Liver (tissue), 3 donors: ENCODE results near the gene WWC1.

Source experiments
- EGR1 ChIP-seq, 2 donors: IDR thresholded peaks; 2 replicates each; pipeline ENCODE4 v1.6.1; 2016 to 2018; ENCODE audit warnings: antibody characterized with exemption in 2 of 2, low read depth in 2 of 2
- RAD21 ChIP-seq, 2 donors: IDR thresholded peaks; 2 replicates each; pipeline ENCODE4 v1.6.1; 2016; ENCODE audit warnings: antibody characterized with exemption in 2 of 2, mild to moderate bottlenecking in 2 of 2
- TAF1 ChIP-seq: conservative IDR thresholded peaks from 2 replicates; pipeline ENCODE4 v1.6.1; 2016; ENCODE audit warnings: antibody characterized with exemption, mild to moderate bottlenecking
- TF ChIP-seq, protein P1 (sequence below): IDR thresholded peaks from 2 replicates; pipeline ENCODE4 v1.6.1; 2016; ENCODE audit warnings: antibody characterized with exemption
- TF ChIP-seq, protein P2 (sequence below): IDR thresholded peaks from 2 replicates; pipeline ENCODE4 v1.6.1; 2016; ENCODE audit warnings: antibody characterized with exemption
- TF ChIP-seq, protein P3 (sequence below): IDR thresholded peaks from 2 replicates; pipeline ENCODE4 v1.6.1; 2016; ENCODE audit warnings: antibody characterized with exemption
- TF ChIP-seq, protein P4 (sequence below): fragments of 150-350 bp; IDR thresholded peaks from 2 replicates; pipeline ENCODE4 v1.5.1; 2017; ENCODE audit warnings: improper control_type of control experiment, low read depth, low read length; ENCODE audit not compliant: missing input control
- donor health status: healthy.
- donor health status: healthy.

DNA sequence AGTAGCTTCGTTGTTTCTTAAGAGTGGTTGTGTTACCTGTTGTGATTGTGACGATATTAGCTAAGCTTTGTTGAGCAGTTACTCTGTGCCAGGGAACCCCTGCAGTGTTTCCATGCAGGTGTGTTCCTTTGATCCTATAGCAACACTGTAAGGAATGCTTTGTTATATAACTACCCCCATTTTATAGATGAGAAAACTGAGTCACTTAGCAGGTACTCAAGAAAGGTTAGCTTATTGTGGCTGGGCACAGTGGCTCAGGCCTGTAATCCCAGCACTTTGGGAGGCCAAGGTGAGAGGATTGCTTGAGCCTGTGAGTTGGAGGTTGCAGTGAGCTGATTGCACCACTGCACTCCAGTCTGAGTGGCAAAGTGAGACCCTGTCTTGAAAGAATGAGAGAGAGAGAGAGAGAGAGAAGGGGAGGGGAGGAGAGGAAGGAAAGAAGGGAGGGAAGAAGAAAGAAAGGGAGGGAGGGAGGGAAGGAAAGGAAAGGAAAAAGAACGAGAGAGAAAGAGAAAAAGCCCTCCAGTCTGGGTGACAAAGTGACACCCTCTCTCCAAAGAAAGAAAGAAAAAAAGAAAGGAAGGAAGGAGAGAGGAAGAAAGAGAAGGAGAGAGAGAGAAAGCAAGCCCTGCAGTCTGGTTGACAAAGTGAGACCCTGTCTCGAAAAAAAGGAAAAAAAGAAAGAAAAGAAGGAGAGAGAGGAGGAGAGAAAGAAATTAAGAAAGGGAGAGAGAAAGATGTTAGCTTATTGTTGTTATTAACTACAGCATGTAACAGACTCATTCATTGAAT, 109.2 kb downstream of the WWC1 start:
- TF ChIP-seq, protein P1, sequence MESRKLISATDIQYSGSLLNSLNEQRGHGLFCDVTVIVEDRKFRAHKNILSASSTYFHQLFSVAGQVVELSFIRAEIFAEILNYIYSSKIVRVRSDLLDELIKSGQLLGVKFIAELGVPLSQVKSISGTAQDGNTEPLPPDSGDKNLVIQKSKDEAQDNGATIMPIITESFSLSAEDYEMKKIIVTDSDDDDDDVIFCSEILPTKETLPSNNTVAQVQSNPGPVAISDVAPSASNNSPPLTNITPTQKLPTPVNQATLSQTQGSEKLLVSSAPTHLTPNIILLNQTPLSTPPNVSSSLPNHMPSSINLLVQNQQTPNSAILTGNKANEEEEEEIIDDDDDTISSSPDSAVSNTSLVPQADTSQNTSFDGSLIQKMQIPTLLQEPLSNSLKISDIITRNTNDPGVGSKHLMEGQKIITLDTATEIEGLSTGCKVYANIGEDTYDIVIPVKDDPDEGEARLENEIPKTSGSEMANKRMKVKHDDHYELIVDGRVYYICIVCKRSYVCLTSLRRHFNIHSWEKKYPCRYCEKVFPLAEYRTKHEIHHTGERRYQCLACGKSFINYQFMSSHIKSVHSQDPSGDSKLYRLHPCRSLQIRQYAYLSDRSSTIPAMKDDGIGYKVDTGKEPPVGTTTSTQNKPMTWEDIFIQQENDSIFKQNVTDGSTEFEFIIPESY, result no peak
- TF ChIP-seq RAD21 (IDR thresholded peaks at IDR 0.05) (no peak), EGR1 (IDR thresholded peaks at IDR 0.05; ENCODE audit: low read depth in 2 of 2) (no peak), TAF1 (no peak)
- TF ChIP-seq, protein P2, sequence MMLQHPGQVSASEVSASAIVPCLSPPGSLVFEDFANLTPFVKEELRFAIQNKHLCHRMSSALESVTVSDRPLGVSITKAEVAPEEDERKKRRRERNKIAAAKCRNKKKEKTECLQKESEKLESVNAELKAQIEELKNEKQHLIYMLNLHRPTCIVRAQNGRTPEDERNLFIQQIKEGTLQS, result no peak
- TF ChIP-seq, protein P3, sequence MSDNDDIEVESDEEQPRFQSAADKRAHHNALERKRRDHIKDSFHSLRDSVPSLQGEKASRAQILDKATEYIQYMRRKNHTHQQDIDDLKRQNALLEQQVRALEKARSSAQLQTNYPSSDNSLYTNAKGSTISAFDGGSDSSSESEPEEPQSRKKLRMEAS, result no peak
- TF ChIP-seq, protein P4, sequence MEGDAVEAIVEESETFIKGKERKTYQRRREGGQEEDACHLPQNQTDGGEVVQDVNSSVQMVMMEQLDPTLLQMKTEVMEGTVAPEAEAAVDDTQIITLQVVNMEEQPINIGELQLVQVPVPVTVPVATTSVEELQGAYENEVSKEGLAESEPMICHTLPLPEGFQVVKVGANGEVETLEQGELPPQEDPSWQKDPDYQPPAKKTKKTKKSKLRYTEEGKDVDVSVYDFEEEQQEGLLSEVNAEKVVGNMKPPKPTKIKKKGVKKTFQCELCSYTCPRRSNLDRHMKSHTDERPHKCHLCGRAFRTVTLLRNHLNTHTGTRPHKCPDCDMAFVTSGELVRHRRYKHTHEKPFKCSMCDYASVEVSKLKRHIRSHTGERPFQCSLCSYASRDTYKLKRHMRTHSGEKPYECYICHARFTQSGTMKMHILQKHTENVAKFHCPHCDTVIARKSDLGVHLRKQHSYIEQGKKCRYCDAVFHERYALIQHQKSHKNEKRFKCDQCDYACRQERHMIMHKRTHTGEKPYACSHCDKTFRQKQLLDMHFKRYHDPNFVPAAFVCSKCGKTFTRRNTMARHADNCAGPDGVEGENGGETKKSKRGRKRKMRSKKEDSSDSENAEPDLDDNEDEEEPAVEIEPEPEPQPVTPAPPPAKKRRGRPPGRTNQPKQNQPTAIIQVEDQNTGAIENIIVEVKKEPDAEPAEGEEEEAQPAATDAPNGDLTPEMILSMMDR, result no peak
